Nephron progenitor cell (in vitro differentiated cells): ENCODE data around the gene DENND6B.
A peak's percentile ranks its signal among the peaks of the same experiment; 100 is the strongest.

ENCODE experiments used
- DNase-seq: peaks from one replicate; pipeline ENCODE4 v3.0.0; 2021
- H3K27ac Mint-ChIP-seq: 2 replicates; pipeline ENCODE4 v1.8.0; 2021; ENCODE audit warnings: mild to moderate bottlenecking, moderate library complexity, mixed read lengths
- H3K27me3 Mint-ChIP-seq: 2 replicates; pipeline ENCODE4 v1.8.0; 2021; ENCODE audit warnings: mild to moderate bottlenecking, low read depth, mixed read lengths; ENCODE audit not compliant: poor library complexity
- H3K36me3 Mint-ChIP-seq: 2 replicates; pipeline ENCODE4 v1.8.0; 2021; ENCODE audit warnings: low read depth, mixed read lengths
- H3K4me1 Mint-ChIP-seq: 2 replicates; pipeline ENCODE4 v1.8.0; 2021; ENCODE audit warnings: mixed read lengths
- H3K4me3 Mint-ChIP-seq: 2 replicates; pipeline ENCODE4 v1.8.0; 2021; ENCODE audit warnings: mild to moderate bottlenecking, moderate library complexity, mixed read lengths
- H3K9me3 Mint-ChIP-seq: 2 replicates; pipeline ENCODE4 v1.8.0; 2021; ENCODE audit warnings: mild to moderate bottlenecking, moderate library complexity, mixed read lengths
- CTCF ChIP-seq: fragments of 200-600 bp; sonication (generic); IDR thresholded peaks from 2 replicates; pipeline ENCODE4 v1.5.0; 2021; ENCODE audit warnings: antibody characterized with exemption

The DENND6B gene

GRCh38 chr22:50261615-50262459, 65.0 kb downstream of the DENND6B start, which contains the start of gene MAPK12:
TSS of gene MAPK12 (minus strand) at chr22:50261683. CDS start at chr22:50261509, 174 bp downstream.
- Mint-ChIP-seq H3K27me3 (peaks cover 12% of the 10 kb centered on the region), H3K27ac (no peak within 1 kb of the TSS), H3K9me3 (no peaks in the 10 kb centered on the region), H3K4me1 (peaks cover 40% of the 10 kb centered on the region), H3K4me3 (peak within 1 kb of the TSS; percentile 75), H3K36me3 (no peaks in the 10 kb centered on the region)
- DNase-seq = peak; percentile 81
- no peak for TF ChIP-seq CTCF

- Mint-ChIP-seq H3K9me3 (no peaks in the 10 kb centered on the region), H3K4me3 (peak overlapping the region; percentile 64), H3K4me1 (peaks cover 40% of the 10 kb centered on the region), H3K27me3 (peaks cover 6% of the 10 kb centered on the region), H3K27ac (no peak overlapping the region), H3K36me3 (no peaks in the 10 kb centered on the region)
- no peak for TF ChIP-seq CTCF
- DNase-seq = peak; percentile 68
Observed at GRCh38 chr22:50260801-50261614, 65.8 kb downstream of the DENND6B start.

GRCh38 chr22:50260434-50260800, 66.4 kb downstream of the DENND6B start:
- H3K36me3 Mint-ChIP-seq = no peaks in the 10 kb centered on the region
- H3K27ac Mint-ChIP-seq = no peak overlapping the region

GRCh38 chr22:50259302-50259701, 67.5 kb downstream of the DENND6B start:
- no peak overlapping the region for H3K27ac Mint-ChIP-seq
- peaks cover 35% of the 10 kb centered on the region for H3K4me1 Mint-ChIP-seq
- no peak for TF ChIP-seq CTCF
- peaks cover 2% of the 10 kb centered on the region for H3K27me3 Mint-ChIP-seq
- H3K9me3 Mint-ChIP-seq = no peaks in the 10 kb centered on the region
- H3K36me3 Mint-ChIP-seq = no peaks in the 10 kb centered on the region
- DNase-seq = no peak
- H3K4me3 Mint-ChIP-seq = peak overlapping the region; percentile 59

More at GRCh38 chr22:50260434-50260800, 66.4 kb downstream of the DENND6B start:
- H3K4me1 Mint-ChIP-seq = peaks cover 40% of the 10 kb centered on the region
- H3K27me3 Mint-ChIP-seq = peaks cover 5% of the 10 kb centered on the region
- no peaks in the 10 kb centered on the region for H3K9me3 Mint-ChIP-seq
- no peak for DNase-seq
- H3K4me3 Mint-ChIP-seq = peak overlapping the region; percentile 64
- TF ChIP-seq CTCF = no peak
